Loucy (cell line): ENCODE data around the gene MLST8.

Source experiments
- H2AFZ ChIP-seq: fragments of 200-600 bp; sonication (generic); 2 replicates; pipeline ENCODE4 v1.6.0; 2016; ENCODE audit warnings: antibody characterized with exemption, mild to moderate bottlenecking, low read length, moderate library complexity
- H3F3A ChIP-seq: fragments of 200-600 bp; 2 replicates; pipeline ENCODE4 v1.6.0; 2016; ENCODE audit warnings: antibody characterized with exemption, low read depth, mild to moderate bottlenecking
- H3K27me3 ChIP-seq: fragments of 200-600 bp; sonication (generic); 2 replicates; pipeline ENCODE4 v1.6.1; 2014; ENCODE audit warnings: low read length, mild to moderate bottlenecking; ENCODE audit not compliant: insufficient read depth, poor library complexity, severe bottlenecking
- H3K36me3 ChIP-seq: fragments of 200-600 bp; sonication (generic); 2 replicates; pipeline ENCODE4 v1.6.1; 2016; ENCODE audit warnings: low read length; ENCODE audit not compliant: insufficient read depth
- H3K4me1 ChIP-seq: fragments of 200-600 bp; sonication (generic); 2 replicates; pipeline ENCODE4 v1.5.1; 2014; ENCODE audit warnings: low read length, mild to moderate bottlenecking; ENCODE audit not compliant: insufficient read depth, poor library complexity, severe bottlenecking
- H3K4me2 ChIP-seq: fragments of 200-600 bp; sonication (generic); 2 replicates; pipeline ENCODE4 v1.6.0; 2014; ENCODE audit warnings: antibody characterized with exemption, low read length, low read depth, mild to moderate bottlenecking; ENCODE audit not compliant: poor library complexity, severe bottlenecking
- H3K4me3 ChIP-seq: fragments of 200-600 bp; sonication (generic); 2 replicates; pipeline ENCODE4 v1.5.1; 2014; ENCODE audit warnings: low read length, mild to moderate bottlenecking, mixed read lengths; ENCODE audit not compliant: poor library complexity, severe bottlenecking
- H3K79me2 ChIP-seq: fragments of 200-600 bp; sonication (generic); 2 replicates; pipeline ENCODE4 v1.6.1; 2014; ENCODE audit warnings: low read length; ENCODE audit not compliant: insufficient read depth
- H3K9ac ChIP-seq: fragments of 200-600 bp; sonication (generic); 2 replicates; pipeline ENCODE4 v1.6.0; 2014; ENCODE audit warnings: mild to moderate bottlenecking, low read depth, low read length, moderate library complexity; ENCODE audit not compliant: poor library complexity, severe bottlenecking
- H3K9me2 ChIP-seq: fragments of 200-600 bp; sonication (generic); replicated peaks from 2 replicates; pipeline ENCODE4 v1.6.1; 2016; ENCODE audit warnings: low read depth, low read length, mixed read lengths
- H3K9me3 ChIP-seq: fragments of 200-600 bp; sonication (generic); 2 replicates; pipeline ENCODE4 v1.6.1; 2014; ENCODE audit warnings: mild to moderate bottlenecking, antibody characterized with exemption, low read length, low read depth; ENCODE audit not compliant: insufficient read depth
- H4K20me1 ChIP-seq: fragments of 200-600 bp; sonication (generic); 2 replicates; pipeline ENCODE4 v1.6.0; 2014; ENCODE audit warnings: antibody characterized with exemption, low read length, mild to moderate bottlenecking; ENCODE audit not compliant: insufficient read depth, poor library complexity, severe bottlenecking
- EZH2phosphoT487 ChIP-seq: fragments of 200-600 bp; IDR thresholded peaks from 2 replicates; pipeline ENCODE4 v1.6.1; 2018; ENCODE audit warnings: antibody characterized with exemption, mild to moderate bottlenecking, moderate library complexity, borderline replicate concordance
- TF ChIP-seq, protein P1 (sequence below): fragments of 200-600 bp; sonication (generic); conservative IDR thresholded peaks from 2 replicates; pipeline ENCODE4 v1.5.1; 2014; ENCODE audit warnings: mild to moderate bottlenecking, antibody characterized with exemption, low read length

Gene MLST8

DNA sequence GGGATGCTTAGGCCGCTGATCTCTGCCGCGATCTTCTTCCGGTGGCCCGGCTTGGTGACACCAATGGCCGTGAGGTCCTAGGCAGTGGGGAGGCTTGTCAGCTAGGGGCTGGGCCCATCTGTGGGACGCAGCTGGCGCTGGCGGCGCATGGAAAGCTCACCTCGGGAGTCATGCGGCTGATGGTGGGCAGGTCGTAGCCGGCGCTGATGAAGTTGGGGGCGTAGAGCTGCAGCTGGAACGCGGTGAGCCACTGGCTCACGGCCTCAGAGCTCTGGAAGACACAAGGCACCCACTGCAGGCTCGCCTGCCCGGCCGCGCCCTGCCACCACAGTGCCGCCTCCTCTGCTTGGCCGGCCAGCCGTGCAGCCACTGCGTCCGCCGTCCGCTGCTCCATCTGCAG is 21.6 kb upstream of the MLST8 start:
- TF ChIP-seq EZH2phosphoT487: no peak
- H3K79me2 ChIP-seq: no peaks in the 10 kb centered on the region

DNA sequence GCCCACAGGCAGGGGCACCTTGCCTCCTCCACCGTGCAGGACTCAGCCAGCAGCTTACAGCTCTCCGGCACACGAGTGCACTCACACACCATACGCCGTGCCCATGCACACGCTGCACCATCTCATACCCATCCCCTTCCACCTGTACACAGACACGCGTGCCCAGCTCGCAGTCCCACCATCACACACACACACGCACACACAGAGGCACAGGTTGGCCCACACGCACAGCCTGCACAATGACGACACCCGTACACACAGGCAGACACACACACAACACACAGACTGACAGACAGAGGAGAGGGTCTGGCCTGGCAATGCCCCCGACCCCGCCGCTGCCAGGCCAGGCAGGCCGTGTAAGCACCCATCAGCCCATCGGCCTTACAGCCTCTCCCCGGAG is 20.9 kb upstream of the MLST8 start:
- Histone ChIP-seq H3K79me2 (no peaks in the 10 kb centered on the region), H4K20me1 (no peaks in the 10 kb centered on the region), H3K4me1 (no peaks in the 10 kb centered on the region), H3K27me3 (no peaks in the 10 kb centered on the region), H3K36me3 (no peaks in the 10 kb centered on the region), H3F3A (no peaks in the 10 kb centered on the region), H3K9ac (no peak overlapping the region), H2AFZ (no peak overlapping the region), H3K9me2 (no peaks in the 10 kb centered on the region), H3K4me3 (no peak overlapping the region), H3K4me2 (no peak overlapping the region), H3K9me3 (no peaks in the 10 kb centered on the region)
- TF ChIP-seq, protein P1, sequence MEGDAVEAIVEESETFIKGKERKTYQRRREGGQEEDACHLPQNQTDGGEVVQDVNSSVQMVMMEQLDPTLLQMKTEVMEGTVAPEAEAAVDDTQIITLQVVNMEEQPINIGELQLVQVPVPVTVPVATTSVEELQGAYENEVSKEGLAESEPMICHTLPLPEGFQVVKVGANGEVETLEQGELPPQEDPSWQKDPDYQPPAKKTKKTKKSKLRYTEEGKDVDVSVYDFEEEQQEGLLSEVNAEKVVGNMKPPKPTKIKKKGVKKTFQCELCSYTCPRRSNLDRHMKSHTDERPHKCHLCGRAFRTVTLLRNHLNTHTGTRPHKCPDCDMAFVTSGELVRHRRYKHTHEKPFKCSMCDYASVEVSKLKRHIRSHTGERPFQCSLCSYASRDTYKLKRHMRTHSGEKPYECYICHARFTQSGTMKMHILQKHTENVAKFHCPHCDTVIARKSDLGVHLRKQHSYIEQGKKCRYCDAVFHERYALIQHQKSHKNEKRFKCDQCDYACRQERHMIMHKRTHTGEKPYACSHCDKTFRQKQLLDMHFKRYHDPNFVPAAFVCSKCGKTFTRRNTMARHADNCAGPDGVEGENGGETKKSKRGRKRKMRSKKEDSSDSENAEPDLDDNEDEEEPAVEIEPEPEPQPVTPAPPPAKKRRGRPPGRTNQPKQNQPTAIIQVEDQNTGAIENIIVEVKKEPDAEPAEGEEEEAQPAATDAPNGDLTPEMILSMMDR: no peak
- TF ChIP-seq EZH2phosphoT487: no peak

More for the DNA sequence above, 21.6 kb upstream of the MLST8 start:
- no peak overlapping the region for H3K9ac ChIP-seq
- H3K4me3 ChIP-seq: no peak overlapping the region
- H3K36me3 ChIP-seq: no peaks in the 10 kb centered on the region
- no peaks in the 10 kb centered on the region for H3K9me3 ChIP-seq
- H2AFZ ChIP-seq: no peak overlapping the region
- no peaks in the 10 kb centered on the region for H3K9me2 ChIP-seq
- no peaks in the 10 kb centered on the region for H3K4me1 ChIP-seq
- H3F3A ChIP-seq: no peaks in the 10 kb centered on the region
- no peak overlapping the region for H3K4me2 ChIP-seq
- H4K20me1 ChIP-seq: no peaks in the 10 kb centered on the region
- H3K27me3 ChIP-seq: no peaks in the 10 kb centered on the region

- Histone ChIP-seq H3K4me1 (no peaks in the 10 kb centered on the region), H3K9me3 (no peaks in the 10 kb centered on the region), H3F3A (no peaks in the 10 kb centered on the region), H3K9me2 (no peaks in the 10 kb centered on the region), H3K4me2 (no peak overlapping the region), H4K20me1 (no peaks in the 10 kb centered on the region), H3K9ac (no peak overlapping the region), H2AFZ (no peak overlapping the region), H3K27me3 (no peaks in the 10 kb centered on the region), H3K36me3 (no peaks in the 10 kb centered on the region), H3K4me3 (no peak overlapping the region), H3K79me2 (no peaks in the 10 kb centered on the region)
- TF ChIP-seq, protein P1: no peak
- TF ChIP-seq EZH2phosphoT487: no peak
These were observed 20.3 kb upstream of the MLST8 start for GRCh38 chr16:2184962-2185361.

DNA sequence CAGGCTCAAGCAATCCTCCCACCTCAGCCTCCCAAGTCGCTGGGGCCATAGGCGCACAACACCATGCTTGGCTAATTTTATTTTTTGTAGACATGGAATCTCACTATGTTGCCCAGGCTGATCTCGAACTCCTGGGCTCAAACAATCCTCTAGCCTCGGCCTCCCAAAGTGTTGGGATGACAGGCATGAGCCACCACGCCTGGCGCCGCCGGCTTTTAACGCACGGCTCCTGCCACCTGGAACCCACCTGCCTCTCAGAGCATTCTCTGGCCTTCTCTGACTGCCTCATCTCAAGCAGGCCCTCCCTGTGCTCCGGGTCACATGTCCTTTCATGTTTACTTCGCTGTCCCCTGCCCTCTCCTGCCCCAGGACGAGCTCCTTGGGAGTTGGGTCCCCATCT is 19.2 kb upstream of the MLST8 start:
- no peak for TF ChIP-seq EZH2phosphoT487
- TF ChIP-seq, protein P1: no peak
- Histone ChIP-seq H3F3A (no peaks in the 10 kb centered on the region), H3K9ac (no peak overlapping the region), H3K4me1 (no peaks in the 10 kb centered on the region), H3K36me3 (no peaks in the 10 kb centered on the region), H3K9me2 (no peaks in the 10 kb centered on the region), H3K4me2 (no peak overlapping the region), H3K27me3 (no peaks in the 10 kb centered on the region), H3K4me3 (no peak overlapping the region), H2AFZ (no peak overlapping the region), H4K20me1 (no peaks in the 10 kb centered on the region), H3K79me2 (no peaks in the 10 kb centered on the region), H3K9me3 (no peaks in the 10 kb centered on the region)
